MCF 10A (cell line): ENCODE data around the gene PPP2R3A. TPM values are rescaled to one million over a fixed set of nuclear protein-coding genes. Genes with fewer than 3 reads are reported as not detected.

Experiments used
- BruUV-seq: library from RNA; stranded (reverse); fragments of 400-500 nt; replicated peaks from 2 replicates; lab custom pipeline; 2021; lab: Mats Ljungman, UMichigan
- CTCF ChIA-PET: fragments of 300-600 bp; sonication (Branson Sonifier 250); formaldehyde crosslinking; extraction: SDS; loops from one replicate; lab custom pipeline; 2021; ENCODE audit warnings: antibody characterized with exemption, inconsistent platforms; lab: Yijun Ruan, JAX
- POLR2A ChIA-PET: fragments of 300-600, 350-650 bp; sonication (Branson Sonifier 250); formaldehyde crosslinking; extraction: SDS; loops from one replicate; lab custom pipeline; 2020; ENCODE audit warnings: antibody characterized with exemption, inconsistent platforms; lab: Yijun Ruan, JAX
- DNase-seq: peaks from one replicate; pipeline ENCODE4 v3.0.0-alpha.2; 2018; ENCODE audit not compliant: unreplicated experiment
- H3K27ac Mint-ChIP-seq: one replicate; pipeline ENCODE4 v1.8.0; 2022; ENCODE audit warnings: mild to moderate bottlenecking, low read depth, mixed read lengths; ENCODE audit not compliant: unreplicated experiment
- H3K27me3 Mint-ChIP-seq: one replicate; pipeline ENCODE4 v1.8.0; 2022; ENCODE audit warnings: mixed read lengths; ENCODE audit not compliant: insufficient read depth, unreplicated experiment
- H3K36me3 Mint-ChIP-seq: one replicate; pipeline ENCODE4 v1.8.0; 2022; ENCODE audit warnings: mild to moderate bottlenecking, moderate library complexity, mixed read lengths; ENCODE audit not compliant: insufficient read depth, unreplicated experiment
- H3K4me1 Mint-ChIP-seq: one replicate; pipeline ENCODE4 v1.8.0; 2022; ENCODE audit warnings: mixed read lengths; ENCODE audit not compliant: insufficient read depth, unreplicated experiment
- H3K4me3 Mint-ChIP-seq: one replicate; pipeline ENCODE4 v1.8.0; 2022; ENCODE audit warnings: mild to moderate bottlenecking, moderate library complexity, mixed read lengths; ENCODE audit not compliant: unreplicated experiment
- H3K9me3 Mint-ChIP-seq: one replicate; pipeline ENCODE4 v1.8.0; 2022; ENCODE audit warnings: mixed read lengths; ENCODE audit not compliant: unreplicated experiment
- intact Hi-C: fragments of 100-400 bp; cut with micrococcal nuclease; formaldehyde crosslinking; loops from 2 replicates; pipeline ENCODE4 v1.14.1; 2022
- total RNA-seq: library from RNA; stranded (reverse); gene quantifications from 2 replicates; pipeline ENCODE4 v1.2.3, GENCODE V29; 2022
- TF ChIP-seq, protein P1 (sequence below): fragments of 200-600 bp; IDR thresholded peaks from one replicate; pipeline ENCODE4 v1.8.0; 2022; ENCODE audit warnings: antibody characterized with exemption, mild to moderate bottlenecking; ENCODE audit not compliant: unreplicated experiment

Gene PPP2R3A
- total RNA-seq, 1 experiment from 2014 or later: 7.5 TPM

- CTCF ChIA-PET: no interaction called here
- peaks cover 41% of the 10 kb centered on the region for H3K36me3 Mint-ChIP-seq
- H3K27me3 Mint-ChIP-seq: no peaks in the 10 kb centered on the region
- no peak overlapping the region for H3K4me3 Mint-ChIP-seq
- BruUV-seq: no TSS peak
- H3K4me1 Mint-ChIP-seq: peaks cover 7% of the 10 kb centered on the region
- intact Hi-C loops: no loop called here
- peak; percentile 49 for DNase-seq
- H3K27ac Mint-ChIP-seq: no peak overlapping the region
- no peaks in the 10 kb centered on the region for H3K9me3 Mint-ChIP-seq
- TF ChIP-seq, protein P1, sequence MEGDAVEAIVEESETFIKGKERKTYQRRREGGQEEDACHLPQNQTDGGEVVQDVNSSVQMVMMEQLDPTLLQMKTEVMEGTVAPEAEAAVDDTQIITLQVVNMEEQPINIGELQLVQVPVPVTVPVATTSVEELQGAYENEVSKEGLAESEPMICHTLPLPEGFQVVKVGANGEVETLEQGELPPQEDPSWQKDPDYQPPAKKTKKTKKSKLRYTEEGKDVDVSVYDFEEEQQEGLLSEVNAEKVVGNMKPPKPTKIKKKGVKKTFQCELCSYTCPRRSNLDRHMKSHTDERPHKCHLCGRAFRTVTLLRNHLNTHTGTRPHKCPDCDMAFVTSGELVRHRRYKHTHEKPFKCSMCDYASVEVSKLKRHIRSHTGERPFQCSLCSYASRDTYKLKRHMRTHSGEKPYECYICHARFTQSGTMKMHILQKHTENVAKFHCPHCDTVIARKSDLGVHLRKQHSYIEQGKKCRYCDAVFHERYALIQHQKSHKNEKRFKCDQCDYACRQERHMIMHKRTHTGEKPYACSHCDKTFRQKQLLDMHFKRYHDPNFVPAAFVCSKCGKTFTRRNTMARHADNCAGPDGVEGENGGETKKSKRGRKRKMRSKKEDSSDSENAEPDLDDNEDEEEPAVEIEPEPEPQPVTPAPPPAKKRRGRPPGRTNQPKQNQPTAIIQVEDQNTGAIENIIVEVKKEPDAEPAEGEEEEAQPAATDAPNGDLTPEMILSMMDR: no peak
- POLR2A ChIA-PET: no interaction called here
Observed at GRCh38 chr3:136093771-136094170, 128.2 kb downstream of the PPP2R3A start.

DNA sequence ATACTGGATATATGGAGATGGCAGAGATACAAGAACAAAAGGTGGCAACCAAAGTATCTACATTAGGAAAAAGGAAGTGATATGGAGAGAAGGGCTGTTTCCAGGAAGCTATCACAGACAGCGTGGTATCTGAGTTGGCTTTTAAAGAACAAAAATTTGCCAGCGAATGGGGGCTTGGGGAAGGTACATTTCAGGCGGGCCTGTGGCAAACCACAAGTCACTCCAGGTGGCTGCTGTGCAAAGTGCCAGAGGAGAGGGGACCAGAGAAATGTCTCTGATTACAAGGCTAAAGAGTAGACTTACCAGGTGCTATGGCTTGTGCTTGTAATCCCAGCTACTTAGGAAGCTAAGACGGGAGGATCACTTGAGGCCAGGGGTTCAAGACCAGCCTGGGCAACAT is 139.5 kb downstream of the PPP2R3A start:
- no peak for DNase-seq
- intact Hi-C loops: no loop called here
- Mint-ChIP-seq H3K9me3 (no peaks in the 10 kb centered on the region), H3K27me3 (no peaks in the 10 kb centered on the region), H3K27ac (no peak overlapping the region), H3K4me3 (no peak overlapping the region), H3K36me3 (peaks cover 32% of the 10 kb centered on the region), H3K4me1 (no peaks in the 10 kb centered on the region)
- no TSS peak for BruUV-seq
- TF ChIP-seq, protein P1: no peak
- CTCF ChIA-PET: interaction anchor here (0.6 kb wide), 1 partner anchor 73 kb away, joined by 3 read pairs; no protein-coding TSS in a partner anchor
- POLR2A ChIA-PET: no interaction called here

DNA sequence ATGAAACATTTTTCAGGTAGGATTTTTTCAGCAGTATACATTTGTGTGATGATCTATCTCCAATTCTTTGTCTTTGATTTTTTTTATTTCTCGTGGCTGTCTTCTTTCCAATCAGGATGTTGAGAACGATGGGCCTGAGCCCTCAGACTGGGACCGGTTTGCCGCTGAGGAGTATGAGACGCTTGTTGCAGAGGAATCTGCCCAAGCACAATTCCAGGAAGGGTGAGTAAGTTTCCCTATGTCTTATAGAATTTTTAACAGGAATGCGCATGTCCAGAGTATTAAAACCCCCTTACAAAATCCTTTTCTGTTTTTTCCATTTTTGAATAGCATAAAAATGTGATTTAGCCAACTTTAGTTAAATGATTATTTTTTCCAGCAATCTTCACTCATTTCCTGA is 140.6 kb downstream of the PPP2R3A start:
- no peaks in the 10 kb centered on the region for H3K27me3 Mint-ChIP-seq
- no peak overlapping the region for H3K4me3 Mint-ChIP-seq
- TF ChIP-seq, protein P1: no peak
- no TSS peak for BruUV-seq
- ChIA-PET CTCF (no interaction called here), POLR2A (interaction anchor here (0.6 kb wide), 1 partner anchor 27 kb away, joined by 3 read pairs; no protein-coding TSS in a partner anchor)
- no peaks in the 10 kb centered on the region for H3K9me3 Mint-ChIP-seq
- peaks cover 32% of the 10 kb centered on the region for H3K36me3 Mint-ChIP-seq
- H3K4me1 Mint-ChIP-seq: no peaks in the 10 kb centered on the region
- DNase-seq: no peak
- no peak overlapping the region for H3K27ac Mint-ChIP-seq
- intact Hi-C loops: no loop called here

DNA sequence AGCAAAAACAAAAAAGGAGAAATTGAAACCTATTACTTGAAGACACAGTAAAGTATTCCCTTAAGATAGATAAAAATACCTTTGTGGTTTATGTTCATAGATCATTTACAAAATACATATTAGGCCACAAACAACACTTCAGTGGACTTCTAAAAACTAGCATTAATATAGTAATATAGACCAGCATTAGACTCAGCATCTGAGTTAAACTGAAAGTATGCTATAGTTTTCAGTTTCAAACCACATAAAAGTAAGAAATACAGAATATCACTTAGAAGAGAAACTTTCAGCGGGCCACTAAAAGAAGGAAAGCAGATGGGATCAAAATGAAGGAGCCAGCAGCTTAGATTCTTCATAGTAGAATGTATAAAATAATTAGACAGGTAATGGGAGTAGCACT is 144.0 kb downstream of the PPP2R3A start:
- CTCF ChIA-PET: interaction anchor here (0.6 to 2.0 kb wide), 2 partner anchors 22 to 667 kb away, joined by 4 to 5 read pairs; no protein-coding TSS in a partner anchor
- TF ChIP-seq, protein P1: no peak
- Mint-ChIP-seq H3K4me3 (no peak overlapping the region), H3K27me3 (no peaks in the 10 kb centered on the region), H3K27ac (no peak overlapping the region), H3K4me1 (no peaks in the 10 kb centered on the region), H3K36me3 (peaks cover 8% of the 10 kb centered on the region), H3K9me3 (no peaks in the 10 kb centered on the region)
- DNase-seq: no peak
- no TSS peak for BruUV-seq
- intact Hi-C loops: no loop called here
- POLR2A ChIA-PET: no interaction called here
